Skeletal muscle cell (primary cell): ENCODE results near the gene RRAD.
"Not testable (repeated sequence)": the region's sequence is repeated elsewhere in the genome, so short reads cannot be mapped to it uniquely, and the experiment has no call there.

Experiments
- DNase-seq: peaks from one replicate; pipeline ENCODE4 v3.0.0-alpha.2; 2010; ENCODE audit warnings: low read depth
- H3K4me3 ChIP-seq: 2 replicates; pipeline ENCODE4 v1.5.1; 2011; ENCODE audit warnings: low read depth, mild to moderate bottlenecking, control low read depth, low read length, moderate library complexity

Gene RRAD

GRCh38 chr16:66952430-66953110 lies 27.2 kb upstream of the RRAD start:
- H3K4me3 ChIP-seq, result no peak overlapping the region
- DNase-seq, result no peak

- DNase-seq, result no peak
- no peak overlapping the region for H3K4me3 ChIP-seq
Measured at GRCh38 chr16:66950971-66951790, 25.8 kb upstream of the RRAD start.

GRCh38 chr16:66950437-66950836 lies 25.1 kb upstream of the RRAD start:
- DNase-seq, result no peak
- no peak overlapping the region for H3K4me3 ChIP-seq

- no peak overlapping the region for H3K4me3 ChIP-seq
- no peak for DNase-seq
Measured at GRCh38 chr16:66949472-66949871, 24.1 kb upstream of the RRAD start.

- peak overlapping the region; percentile 50 for H3K4me3 ChIP-seq
- no peak for DNase-seq
Measured at GRCh38 chr16:66948837-66949225, 23.5 kb upstream of the RRAD start.

GRCh38 chr16:66948134-66948836 lies 22.9 kb upstream of the RRAD start:
- H3K4me3 ChIP-seq, result peak overlapping the region; percentile 50
- DNase-seq, result no peak

- peak overlapping the region; percentile 50 for H3K4me3 ChIP-seq
- no peak for DNase-seq
Measured at GRCh38 chr16:66947302-66948065, 22.1 kb upstream of the RRAD start.

- H3K4me3 ChIP-seq, result no peak overlapping the region
- no peak for DNase-seq
Measured at GRCh38 chr16:66946974-66947301, 21.6 kb upstream of the RRAD start.

GRCh38 chr16:66946541-66946940 lies 21.2 kb upstream of the RRAD start:
- H3K4me3 ChIP-seq, result no peak overlapping the region
- DNase-seq, result no peak

- H3K4me3 ChIP-seq, result no peak overlapping the region
- no peak for DNase-seq
Measured at GRCh38 chr16:66945939-66946338, 20.6 kb upstream of the RRAD start.

- DNase-seq, H3K4me3 ChIP-seq: not testable (repeated sequence)
Measured at GRCh38 chr16:66944971-66945370, 19.6 kb upstream of the RRAD start.

- no peak for DNase-seq
- H3K4me3 ChIP-seq, result no peak overlapping the region
Measured at GRCh38 chr16:66944054-66944441, 18.7 kb upstream of the RRAD start.

- H3K4me3 ChIP-seq, result no peak overlapping the region
- DNase-seq, result no peak
Measured at GRCh38 chr16:66943426-66944053, 18.2 kb upstream of the RRAD start.

- no peak for DNase-seq
- H3K4me3 ChIP-seq, result no peak overlapping the region
Measured at GRCh38 chr16:66942981-66943380, 17.6 kb upstream of the RRAD start.

- H3K4me3 ChIP-seq, result no peak overlapping the region
- no peak for DNase-seq
Measured at GRCh38 chr16:66940236-66940635, 14.9 kb upstream of the RRAD start.

- no peak for DNase-seq
- no peak overlapping the region for H3K4me3 ChIP-seq
Measured at GRCh38 chr16:66939366-66939765, 14.0 kb upstream of the RRAD start.

GRCh38 chr16:66937725-66938337 lies 12.5 kb upstream of the RRAD start:
- no peak overlapping the region for H3K4me3 ChIP-seq
- no peak for DNase-seq

GRCh38 chr16:66936889-66937554 lies 11.7 kb upstream of the RRAD start:
- H3K4me3 ChIP-seq, result no peak overlapping the region
- no peak for DNase-seq

GRCh38 chr16:66936462-66936861 lies 11.1 kb upstream of the RRAD start:
- no peak overlapping the region for H3K4me3 ChIP-seq
- no peak for DNase-seq
